ENCODE measurements around the gene ARFGEF3. TPM values are rescaled to one million over a fixed set of nuclear protein-coding genes. Genes with fewer than 3 reads are reported as not detected.

Gene ARFGEF3
- total and polyA plus RNA-seq, 4 donors, result 9.8 to 45.6 (median 19.9) TPM

DNA sequence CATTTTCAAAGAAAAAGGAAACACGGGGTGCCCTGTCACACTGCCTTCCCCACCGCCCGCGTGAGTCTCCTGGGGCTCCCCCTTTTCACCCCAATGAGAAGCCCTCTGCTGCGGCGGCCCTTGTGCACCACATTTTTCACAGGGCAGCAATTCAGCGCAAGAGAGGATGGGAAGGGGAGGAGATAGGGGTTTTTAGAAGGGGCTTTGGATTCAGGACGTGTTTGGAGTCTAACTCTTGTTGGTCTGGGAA is 726 bp upstream of the ARFGEF3 start:
- WGBS (ENCODE audit: insufficient coverage), result 0% methylated on average over 3 of the region's 8 CpGs
- Histone ChIP-seq H3K4me1 (ENCODE audit: control insufficient read depth, insufficient read depth, low read length) (peaks cover 6% of the 10 kb centered on the region), H3K36me3 (ENCODE audit: control insufficient read depth, insufficient read depth, low read length) (no peaks in the 10 kb centered on the region), H3K27me3 (ENCODE audit: control insufficient read depth, insufficient read depth, low read length) (peaks cover 13% of the 10 kb centered on the region), H3K9me3 (ENCODE audit: control insufficient read depth, insufficient read depth, low read length) (no peaks in the 10 kb centered on the region), H3K4me3 (ENCODE audit: low read depth, low read length) (peak overlapping the region; percentile 40), H3K27ac (ENCODE audit: low read depth, low read length) (peak overlapping the region; percentile 47)
- no peak for DNase-seq (ENCODE audit: low read depth in 4 of 6, low spot score in 6 of 6)

DNA sequence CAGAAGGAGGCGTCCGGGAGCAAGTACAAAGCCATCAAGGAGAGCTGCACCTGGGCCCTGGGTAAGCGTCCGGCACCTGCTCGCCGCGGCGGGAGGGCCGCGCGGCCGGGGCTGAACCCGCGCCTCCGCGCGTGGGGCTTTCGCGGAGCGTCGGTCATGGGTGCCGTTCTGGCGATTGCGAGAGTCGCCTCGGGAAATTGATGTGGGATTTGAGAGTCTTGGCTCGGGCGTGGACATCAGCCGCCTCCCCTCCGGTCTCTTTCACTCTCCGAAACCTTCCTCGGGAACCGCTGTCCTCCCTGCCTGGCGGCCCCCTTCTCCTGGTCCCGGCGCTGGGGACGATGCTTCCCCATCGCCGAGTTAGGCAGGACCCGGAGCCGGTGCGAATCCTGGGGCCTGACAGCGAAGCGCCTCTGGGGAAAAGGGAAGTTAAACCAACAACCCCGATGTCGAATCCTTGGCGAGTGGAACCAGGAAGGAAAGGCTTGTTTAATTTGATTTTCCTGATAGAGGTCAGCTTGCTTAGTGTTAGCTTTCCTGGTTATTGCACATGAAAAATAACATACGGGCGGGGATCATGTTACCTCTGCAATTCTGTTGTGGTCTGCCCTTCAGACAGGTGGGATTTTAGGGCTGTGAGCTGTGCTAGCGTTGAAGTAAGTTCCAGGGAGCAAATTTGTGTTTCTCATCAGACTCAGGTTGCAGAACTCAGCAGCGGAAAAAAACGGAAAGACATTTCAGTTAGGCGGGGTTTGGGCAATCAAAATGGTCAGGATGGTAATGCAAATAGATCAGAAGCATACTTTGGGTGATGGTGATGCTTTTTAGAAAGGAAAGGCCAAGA is 594 bp downstream of the ARFGEF3 start:
- Histone ChIP-seq H3K27ac (ENCODE audit: low read depth, low read length) (peak overlapping the region; percentile 54), H3K9me3 (ENCODE audit: control insufficient read depth, insufficient read depth, low read length) (no peaks in the 10 kb centered on the region), H3K27me3 (ENCODE audit: control insufficient read depth, insufficient read depth, low read length) (peaks cover 13% of the 10 kb centered on the region), H3K4me1 (ENCODE audit: control insufficient read depth, insufficient read depth, low read length) (peaks cover 6% of the 10 kb centered on the region), H3K4me3 (ENCODE audit: low read depth, low read length) (peak overlapping the region; percentile 67), H3K36me3 (ENCODE audit: control insufficient read depth, insufficient read depth, low read length) (no peaks in the 10 kb centered on the region)
- WGBS (ENCODE audit: insufficient coverage), result 2% methylated on average over 53 of the region's 53 CpGs
- peak in 2 of 6 donors; percentile 60 to 63 for DNase-seq (ENCODE audit: low read depth in 4 of 6, low spot score in 6 of 6)

- Histone ChIP-seq H3K27me3 (ENCODE audit: control insufficient read depth, insufficient read depth, low read length) (peaks cover 13% of the 10 kb centered on the region), H3K36me3 (ENCODE audit: control insufficient read depth, insufficient read depth, low read length) (no peaks in the 10 kb centered on the region), H3K4me1 (ENCODE audit: control insufficient read depth, insufficient read depth, low read length) (peaks cover 6% of the 10 kb centered on the region), H3K4me3 (ENCODE audit: low read depth, low read length) (peak overlapping the region; percentile 67), H3K9me3 (ENCODE audit: control insufficient read depth, insufficient read depth, low read length) (no peaks in the 10 kb centered on the region), H3K27ac (ENCODE audit: low read depth, low read length) (peak overlapping the region; percentile 54)
- DNase-seq (ENCODE audit: low read depth in 4 of 6, low spot score in 6 of 6), result peak in 1 of 6 donors; percentile 75
- 59% methylated on average over 3 of the region's 5 CpGs for whole genome bisulfite sequencing (ENCODE audit: insufficient coverage)
These were observed 1.3 kb downstream of the ARFGEF3 start for GRCh38 chr6:138162955-138163575.

- no peaks in the 10 kb centered on the region for H3K4me1 ChIP-seq (ENCODE audit: control insufficient read depth, insufficient read depth, low read length)
- H3K9me3 ChIP-seq (ENCODE audit: control insufficient read depth, insufficient read depth, low read length), result peaks cover 2% of the 10 kb centered on the region
- no CpG with 5 or more reads among the region's 2 CpGs for WGBS (ENCODE audit: insufficient coverage)
- DNase-seq (ENCODE audit: low read depth in 4 of 6, low spot score in 6 of 6), result no peak
- H3K27ac ChIP-seq (ENCODE audit: low read depth, low read length), result no peak overlapping the region
- no peak overlapping the region for H3K4me3 ChIP-seq (ENCODE audit: low read depth, low read length)
- H3K27me3 ChIP-seq (ENCODE audit: control insufficient read depth, insufficient read depth, low read length), result no peaks in the 10 kb centered on the region
- no peaks in the 10 kb centered on the region for H3K36me3 ChIP-seq (ENCODE audit: control insufficient read depth, insufficient read depth, low read length)
These were observed 13.9 kb downstream of the ARFGEF3 start for GRCh38 chr6:138175596-138175995.

- no peaks in the 10 kb centered on the region for H3K36me3 ChIP-seq (ENCODE audit: control insufficient read depth, insufficient read depth, low read length)
- no peak for DNase-seq (ENCODE audit: low read depth in 4 of 6, low spot score in 6 of 6)
- no CpG with 5 or more reads among the region's 2 CpGs for WGBS (ENCODE audit: insufficient coverage)
- H3K4me3 ChIP-seq (ENCODE audit: low read depth, low read length), result no peak overlapping the region
- no peaks in the 10 kb centered on the region for H3K4me1 ChIP-seq (ENCODE audit: control insufficient read depth, insufficient read depth, low read length)
- H3K27ac ChIP-seq (ENCODE audit: low read depth, low read length), result no peak overlapping the region
- peaks cover 2% of the 10 kb centered on the region for H3K9me3 ChIP-seq (ENCODE audit: control insufficient read depth, insufficient read depth, low read length)
- no peaks in the 10 kb centered on the region for H3K27me3 ChIP-seq (ENCODE audit: control insufficient read depth, insufficient read depth, low read length)
These were observed 15.0 kb downstream of the ARFGEF3 start for GRCh38 chr6:138176652-138177232.

- H3K27me3 ChIP-seq (ENCODE audit: control insufficient read depth, insufficient read depth, low read length), result no peaks in the 10 kb centered on the region
- peaks cover 23% of the 10 kb centered on the region for H3K4me1 ChIP-seq (ENCODE audit: control insufficient read depth, insufficient read depth, low read length)
- peak in 2 of 6 donors; percentile 74 to 78 for DNase-seq (ENCODE audit: low read depth in 4 of 6, low spot score in 6 of 6)
- 56% methylated on average over 7 of the region's 8 CpGs for WGBS (ENCODE audit: insufficient coverage)
- H3K27ac ChIP-seq (ENCODE audit: low read depth, low read length), result peak overlapping the region; percentile 48
- H3K36me3 ChIP-seq (ENCODE audit: control insufficient read depth, insufficient read depth, low read length), result no peaks in the 10 kb centered on the region
- H3K4me3 ChIP-seq (ENCODE audit: low read depth, low read length), result no peak overlapping the region
- no peaks in the 10 kb centered on the region for H3K9me3 ChIP-seq (ENCODE audit: control insufficient read depth, insufficient read depth, low read length)
These were observed 21.4 kb downstream of the ARFGEF3 start for GRCh38 chr6:138182939-138183789.

- Histone ChIP-seq H3K36me3 (ENCODE audit: control insufficient read depth, insufficient read depth, low read length) (no peaks in the 10 kb centered on the region), H3K9me3 (ENCODE audit: control insufficient read depth, insufficient read depth, low read length) (no peaks in the 10 kb centered on the region), H3K4me3 (ENCODE audit: low read depth, low read length) (no peak overlapping the region), H3K27ac (ENCODE audit: low read depth, low read length) (peak overlapping the region; percentile 48), H3K27me3 (ENCODE audit: control insufficient read depth, insufficient read depth, low read length) (no peaks in the 10 kb centered on the region), H3K4me1 (ENCODE audit: control insufficient read depth, insufficient read depth, low read length) (peaks cover 28% of the 10 kb centered on the region)
- WGBS (ENCODE audit: insufficient coverage), result 71% methylated on average over 2 of the region's 4 CpGs
- DNase-seq (ENCODE audit: low read depth in 4 of 6, low spot score in 6 of 6), result no peak
These were observed 22.0 kb downstream of the ARFGEF3 start for GRCh38 chr6:138183790-138184134.

GRCh38 chr6:138184230-138184629 is 22.5 kb downstream of the ARFGEF3 start:
- 78% methylated on average over 3 of the region's 3 CpGs for WGBS (ENCODE audit: insufficient coverage)
- H3K27me3 ChIP-seq (ENCODE audit: control insufficient read depth, insufficient read depth, low read length), result no peaks in the 10 kb centered on the region
- no peaks in the 10 kb centered on the region for H3K36me3 ChIP-seq (ENCODE audit: control insufficient read depth, insufficient read depth, low read length)
- no peak for DNase-seq (ENCODE audit: low read depth in 4 of 6, low spot score in 6 of 6)
- H3K4me1 ChIP-seq (ENCODE audit: control insufficient read depth, insufficient read depth, low read length), result peaks cover 28% of the 10 kb centered on the region
- no peak overlapping the region for H3K27ac ChIP-seq (ENCODE audit: low read depth, low read length)
- no peaks in the 10 kb centered on the region for H3K9me3 ChIP-seq (ENCODE audit: control insufficient read depth, insufficient read depth, low read length)
- H3K4me3 ChIP-seq (ENCODE audit: low read depth, low read length), result no peak overlapping the region

- no peak overlapping the region for H3K27ac ChIP-seq (ENCODE audit: low read depth, low read length)
- H3K36me3 ChIP-seq (ENCODE audit: control insufficient read depth, insufficient read depth, low read length), result no peaks in the 10 kb centered on the region
- 89% methylated on average over 3 of the region's 4 CpGs for WGBS (ENCODE audit: insufficient coverage)
- no peaks in the 10 kb centered on the region for H3K9me3 ChIP-seq (ENCODE audit: control insufficient read depth, insufficient read depth, low read length)
- H3K4me1 ChIP-seq (ENCODE audit: control insufficient read depth, insufficient read depth, low read length), result peaks cover 24% of the 10 kb centered on the region
- no peak for DNase-seq (ENCODE audit: low read depth in 4 of 6, low spot score in 6 of 6)
- H3K4me3 ChIP-seq (ENCODE audit: low read depth, low read length), result no peak overlapping the region
- no peaks in the 10 kb centered on the region for H3K27me3 ChIP-seq (ENCODE audit: control insufficient read depth, insufficient read depth, low read length)
These were observed 25.4 kb downstream of the ARFGEF3 start for GRCh38 chr6:138187156-138187555.

Measured in spinal cord (tissue), 10 donors.